HCT116 (cell line): ENCODE data around the gene PCDHA7. TPM values are rescaled to one million over a fixed set of nuclear protein-coding genes. Genes with fewer than 3 reads are reported as not detected.

Source experiments
- ATAC-seq: fragments of 200-7000 bp; cut with Tn5 transposase; 2 replicates; pipeline ENCODE4 v1.9.1; 2020; ENCODE audit warnings: mild to moderate bottlenecking, moderate library complexity
- BruUV-seq: library from RNA; stranded (reverse); fragments of 400-500 nt; replicated peaks from 2 replicates; lab custom pipeline; 2021; lab: Mats Ljungman, UMichigan
- CTCF ChIA-PET: fragments of 300-600 bp; sonication (Branson Sonifier 250); formaldehyde crosslinking; loops from one replicate; lab custom pipeline; 2021; ENCODE audit warnings: antibody characterized with exemption; lab: Charles Lee
- POLR2A ChIA-PET: fragments of 300-600, 350-600 bp; sonication (Branson Sonifier 250); formaldehyde crosslinking; loops from one replicate; lab custom pipeline; 2021; ENCODE audit warnings: antibody characterized with exemption; lab: Charles Lee
- RAD21 ChIA-PET, 2 experiments: fragments of 300-600 bp; sonication (Branson Sonifier 250); formaldehyde crosslinking; loops; one replicate each; lab custom pipeline; 2023; ENCODE audit warnings: low total read pairs in 2 of 2; ENCODE audit not compliant: uncharacterized antibody in 2 of 2, unreplicated experiment in 2 of 2, low non-redundant PET in 1 of 2; lab: Charles Lee
- DNase-seq: peaks from one replicate; pipeline ENCODE4 v3.0.0-alpha.2; 2010; ENCODE audit warnings: low read depth, low spot score
- H2AFZ ChIP-seq: fragments of 200-600 bp; shearing (Covaris generic), sonication (generic); 2 replicates; pipeline ENCODE4 v1.6.1; 2017; ENCODE audit warnings: low read depth, mixed run types, mixed read lengths, antibody characterized with exemption, low read length; ENCODE audit not compliant: poor library complexity, severe bottlenecking
- H3K27ac ChIP-seq: 2 replicates; pipeline ENCODE4 v1.5.1; 2012; ENCODE audit warnings: low read depth, low read length
- H3K27me3 ChIP-seq: fragments of 200-600 bp; sonication (generic); 2 replicates; pipeline ENCODE4 v1.6.1; 2016; ENCODE audit warnings: mixed run types, low read length, mixed read lengths; ENCODE audit not compliant: insufficient read depth
- H3K36me3 ChIP-seq, 2 experiments: fragments of 200-500 bp in 1 of 2; fragments of 200-600 bp in 1 of 2; sonication (Bioruptor generic) in 1 of 2; sonication (generic) in 1 of 2; 2 replicates each; pipeline versions ENCODE4 v1.5.1 to v1.6.1; 2014 to 2016; ENCODE audit warnings: low read length in 2 of 2, inconsistent platforms in 1 of 2, mixed read lengths in 1 of 2, mixed run types in 1 of 2; ENCODE audit not compliant: insufficient read depth in 2 of 2, control insufficient read depth in 1 of 2
- H3K4me1 ChIP-seq, 2 experiments: fragments of 200-600 bp in 1 of 2; sonication (generic) in 1 of 2; 2 replicates each; pipeline versions ENCODE4 v1.5.1 to v1.6.1; 2012 to 2017; ENCODE audit warnings: low read length in 2 of 2, inconsistent platforms in 1 of 2, mild to moderate bottlenecking in 1 of 2, mixed read lengths in 1 of 2, mixed run types in 1 of 2, moderate library complexity in 1 of 2; ENCODE audit not compliant: insufficient read depth in 2 of 2, control insufficient read depth in 1 of 2
- H3K4me2 ChIP-seq: fragments of 200-600 bp; sonication (generic); 2 replicates; pipeline ENCODE4 v1.6.1; 2017; ENCODE audit warnings: mixed run types, low read length, mixed read lengths
- H3K4me3 ChIP-seq, 2 experiments: fragments of 200-600 bp in 1 of 2; sonication (generic) in 1 of 2; replicated peaks in 1 of 2; 2 replicates each; pipeline ENCODE4 v1.5.1; 2011 to 2016; ENCODE audit warnings: low read length in 2 of 2, control low read depth in 1 of 2, low read depth in 1 of 2, mild to moderate bottlenecking in 1 of 2, mixed read lengths in 1 of 2, mixed run types in 1 of 2
- H3K79me2 ChIP-seq: fragments of 200-600 bp; sonication (generic); 2 replicates; pipeline ENCODE4 v1.6.1; 2017; ENCODE audit warnings: mild to moderate bottlenecking, mixed run types, low read length, moderate library complexity, mixed read lengths; ENCODE audit not compliant: insufficient read depth
- H3K9ac ChIP-seq: fragments of 200-600 bp; sonication (generic); 2 replicates; pipeline ENCODE4 v1.6.1; 2016; ENCODE audit warnings: low read length, mixed read lengths
- H3K9me2 ChIP-seq: fragments of 200-600 bp; sonication (generic), shearing (Covaris generic); 2 replicates; pipeline ENCODE4 v1.6.1; 2017; ENCODE audit warnings: mixed run types, mild to moderate bottlenecking, moderate library complexity; ENCODE audit not compliant: insufficient read depth
- H3K9me3 ChIP-seq, 2 experiments: fragments of 200-500 bp in 1 of 2; fragments of 200-600 bp in 1 of 2; sonication (Bioruptor generic) in 1 of 2; sonication (generic) in 1 of 2; 2 replicates each; pipeline ENCODE4 v1.6.1; 2014 to 2017; ENCODE audit warnings: low read length in 2 of 2, mixed read lengths in 2 of 2, inconsistent platforms in 1 of 2, low read depth in 1 of 2, mild to moderate bottlenecking in 1 of 2, mixed run types in 1 of 2, moderate library complexity in 1 of 2; ENCODE audit not compliant: control insufficient read depth in 1 of 2, insufficient read depth in 1 of 2
- H4K20me1 ChIP-seq: fragments of 200-600 bp; sonication (generic), shearing (Covaris generic); 2 replicates; pipeline ENCODE4 v1.6.1; 2017; ENCODE audit warnings: mixed run types, mild to moderate bottlenecking, moderate library complexity; ENCODE audit not compliant: insufficient read depth
- CTCF ChIP-seq, 3 experiments: fragments of 200-600 bp in 1 of 3; sonication (generic) in 1 of 3; IDR thresholded peaks in 2 of 3; conservative IDR thresholded peaks in 1 of 3; 2 replicates each; pipeline ENCODE4 v1.5.1; 2012 to 2017; ENCODE audit warnings: low read depth in 2 of 3, low read length in 2 of 3, antibody characterized with exemption in 1 of 3, borderline replicate concordance in 1 of 3, control low read depth in 1 of 3, mild to moderate bottlenecking in 1 of 3, mixed read lengths in 1 of 3, mixed run types in 1 of 3, moderate library complexity in 1 of 3; ENCODE audit not compliant: insufficient read depth in 1 of 3
- EGR1 ChIP-seq: IDR thresholded peaks from 2 replicates; pipeline ENCODE4 v1.6.1; 2012; ENCODE audit warnings: low read depth
- EZH2 ChIP-seq: fragments of 200-600 bp; sonication (generic); IDR thresholded peaks from 2 replicates; pipeline ENCODE4 v1.6.1; 2017; ENCODE audit warnings: antibody characterized with exemption, mixed run types
- RAD21 ChIP-seq: IDR thresholded peaks from 2 replicates; pipeline ENCODE4 v1.6.1; 2012; ENCODE audit warnings: low read depth, mild to moderate bottlenecking
- SRF ChIP-seq: IDR thresholded peaks from 2 replicates; pipeline ENCODE4 v1.6.1; 2012; ENCODE audit warnings: low read depth
- YY1 ChIP-seq: IDR thresholded peaks from 2 replicates; pipeline ENCODE4 v1.6.1; 2011; ENCODE audit warnings: low read length, low read depth, moderate library complexity, mild to moderate bottlenecking; ENCODE audit not compliant: insufficient replicate concordance; ENCODE audit errors: extremely low read depth
- ZBTB33 ChIP-seq: IDR thresholded peaks from 2 replicates; pipeline ENCODE4 v1.6.1; 2011; ENCODE audit warnings: mild to moderate bottlenecking, low read length, moderate library complexity; ENCODE audit not compliant: insufficient replicate concordance; ENCODE audit errors: extremely low read depth
- intact Hi-C: fragments of 100-400 bp; cut with micrococcal nuclease; formaldehyde crosslinking; loops from 2 replicates; pipeline ENCODE4 v1.10.0; 2022
- total RNA-seq: library from RNA; stranded (reverse); gene quantifications from one replicate; pipeline ENCODE4 v1.2.1, GENCODE V29; 2021; ENCODE audit not compliant: unreplicated experiment

Gene PCDHA7
- total RNA-seq, 1 experiment from 2014 or later, result not detected

- TF ChIP-seq EGR1, result no peak
- TF ChIP-seq CTCF (IDR thresholded peaks at IDR 0.05 in 2 of 3, conservative IDR thresholded peaks at IDR 0.05 in 1 of 3; ENCODE audit: borderline replicate concordance in 1 of 3, insufficient read depth in 1 of 3, low read depth in 2 of 3, low read length in 2 of 3), result peak; percentile 16 to 33 (median 27); a peak in 4 of 6 replicates
- no peak for TF ChIP-seq ZBTB33
- TF ChIP-seq EZH2, result no peak
- TF ChIP-seq RAD21, result peak; percentile 37; the same call in 1 of the 2 replicates
- no peak for TF ChIP-seq YY1
- TF ChIP-seq SRF, result no peak
- CTCF ChIA-PET, result interaction anchor here (0.7 to 1.4 kb wide), 3 partner anchors 18 to 165 kb away, joined by 3 to 13 read pairs (median 4); no protein-coding TSS in a partner anchor
- Histone ChIP-seq H3K9ac (no peak within 1 kb of the TSS), H2AFZ (no peak within 1 kb of the TSS), H3K4me1 (no peaks in the 10 kb centered on the region), H3K4me2 (no peak within 1 kb of the TSS), H3K27ac (no peak within 1 kb of the TSS), H3K79me2 (no peaks in the 10 kb centered on the region), H4K20me1 (no peaks in the 10 kb centered on the region), H3K36me3 (no peaks in the 10 kb centered on the region), H3K4me3 (no peak within 1 kb of the TSS), H3K27me3 (no peaks in the 10 kb centered on the region), H3K9me2 (no peaks in the 10 kb centered on the region; the same call in 1 of the 2 replicates), H3K9me3 (no peaks in the 10 kb centered on the region)
- RAD21 ChIA-PET, result no interaction called here
- ATAC-seq (no peak), DNase-seq (no peak)
- POLR2A ChIA-PET, result no interaction called here
- BruUV-seq, result no TSS peak
- intact Hi-C loops, result no loop called here
These were observed 41.3 kb downstream of the PCDHA7 start, which contains the start of gene PCDHA12 for GRCh38 chr5:140875085-140876065. Gene PCDHA12, plus strand, starts transcription at chr5:140875308. Its CDS starts 165 bp downstream, at chr5:140875473.
